HEK293 (cell line): Measurements from ENCODE around the gene CLTB.

Source experiments
- HOXA7 ChIP-seq: sonication (generic); formaldehyde crosslinking; IDR thresholded peaks from 2 replicates; pipeline ENCODE4 v1.8.1; 2022; ENCODE audit warnings: missing genetic modification reagents, borderline replicate concordance
- MYNN ChIP-seq: fragments of 450-650 bp; formaldehyde crosslinking; IDR thresholded peaks from 2 replicates; pipeline ENCODE4 v1.5.1; 2016; ENCODE audit warnings: missing biosample characterization, missing genetic modification characterization, borderline replicate concordance
- ZNF830 ChIP-seq: fragments of 450-650 bp; IDR thresholded peaks from 2 replicates; pipeline ENCODE4 v1.5.0; 2018; ENCODE audit warnings: missing biosample characterization, missing genetic modification characterization, low read depth, mild to moderate bottlenecking, moderate library complexity
- TF ChIP-seq, protein P1 (sequence below): fragments of 450-650 bp; formaldehyde crosslinking; optimal IDR thresholded peaks from 2 replicates; pipeline ENCODE3; 2016; ENCODE audit warnings: missing biosample characterization, mild to moderate bottlenecking, missing genetic modification characterization
- TF ChIP-seq, protein P2 (sequence below): fragments of 450-650 bp; formaldehyde crosslinking; IDR thresholded peaks from 2 replicates; pipeline ENCODE4 v1.5.1; 2016; ENCODE audit warnings: missing biosample characterization, missing genetic modification characterization
- TF ChIP-seq, protein P3 (sequence below): fragments of 450-650 bp; formaldehyde crosslinking; IDR thresholded peaks from 2 replicates; pipeline ENCODE4 v1.5.1; 2016; ENCODE audit warnings: missing biosample characterization, missing genetic modification characterization

DNA sequence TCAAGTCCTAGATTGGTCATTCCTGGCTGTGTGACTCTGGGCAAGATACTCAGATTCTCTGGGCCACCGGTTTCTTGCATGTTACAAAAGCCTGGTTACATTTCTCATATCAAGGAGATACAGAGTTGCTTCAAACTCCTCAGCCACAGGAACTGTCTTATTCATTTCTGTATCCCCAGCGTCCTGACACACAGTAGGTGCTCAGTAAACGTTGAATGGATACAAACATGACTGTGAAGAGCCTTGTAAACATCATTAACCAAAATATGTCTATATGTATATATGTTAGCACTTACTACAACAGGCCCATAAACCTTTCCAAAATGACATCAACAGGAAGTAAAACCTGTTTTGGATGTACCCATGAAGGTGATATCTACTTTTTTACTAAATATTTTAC is 1.6 kb downstream of the CLTB start:
- TF ChIP-seq, protein P1, sequence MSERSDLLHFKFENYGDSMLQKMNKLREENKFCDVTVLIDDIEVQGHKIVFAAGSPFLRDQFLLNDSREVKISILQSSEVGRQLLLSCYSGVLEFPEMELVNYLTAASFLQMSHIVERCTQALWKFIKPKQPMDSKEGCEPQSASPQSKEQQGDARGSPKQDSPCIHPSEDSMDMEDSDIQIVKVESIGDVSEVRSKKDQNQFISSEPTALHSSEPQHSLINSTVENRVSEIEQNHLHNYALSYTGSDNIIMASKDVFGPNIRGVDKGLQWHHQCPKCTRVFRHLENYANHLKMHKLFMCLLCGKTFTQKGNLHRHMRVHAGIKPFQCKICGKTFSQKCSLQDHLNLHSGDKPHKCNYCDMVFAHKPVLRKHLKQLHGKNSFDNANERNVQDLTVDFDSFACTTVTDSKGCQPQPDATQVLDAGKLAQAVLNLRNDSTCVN (tag by site-specific recombination), result no peak
- TF ChIP-seq, protein P2, sequence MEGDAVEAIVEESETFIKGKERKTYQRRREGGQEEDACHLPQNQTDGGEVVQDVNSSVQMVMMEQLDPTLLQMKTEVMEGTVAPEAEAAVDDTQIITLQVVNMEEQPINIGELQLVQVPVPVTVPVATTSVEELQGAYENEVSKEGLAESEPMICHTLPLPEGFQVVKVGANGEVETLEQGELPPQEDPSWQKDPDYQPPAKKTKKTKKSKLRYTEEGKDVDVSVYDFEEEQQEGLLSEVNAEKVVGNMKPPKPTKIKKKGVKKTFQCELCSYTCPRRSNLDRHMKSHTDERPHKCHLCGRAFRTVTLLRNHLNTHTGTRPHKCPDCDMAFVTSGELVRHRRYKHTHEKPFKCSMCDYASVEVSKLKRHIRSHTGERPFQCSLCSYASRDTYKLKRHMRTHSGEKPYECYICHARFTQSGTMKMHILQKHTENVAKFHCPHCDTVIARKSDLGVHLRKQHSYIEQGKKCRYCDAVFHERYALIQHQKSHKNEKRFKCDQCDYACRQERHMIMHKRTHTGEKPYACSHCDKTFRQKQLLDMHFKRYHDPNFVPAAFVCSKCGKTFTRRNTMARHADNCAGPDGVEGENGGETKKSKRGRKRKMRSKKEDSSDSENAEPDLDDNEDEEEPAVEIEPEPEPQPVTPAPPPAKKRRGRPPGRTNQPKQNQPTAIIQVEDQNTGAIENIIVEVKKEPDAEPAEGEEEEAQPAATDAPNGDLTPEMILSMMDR, result no peak
- TF ChIP-seq HOXA7 (CRISPR knock-in tag) (no peak), ZNF830 (no peak), MYNN (tag by site-specific recombination) (no peak)
- TF ChIP-seq, protein P3, sequence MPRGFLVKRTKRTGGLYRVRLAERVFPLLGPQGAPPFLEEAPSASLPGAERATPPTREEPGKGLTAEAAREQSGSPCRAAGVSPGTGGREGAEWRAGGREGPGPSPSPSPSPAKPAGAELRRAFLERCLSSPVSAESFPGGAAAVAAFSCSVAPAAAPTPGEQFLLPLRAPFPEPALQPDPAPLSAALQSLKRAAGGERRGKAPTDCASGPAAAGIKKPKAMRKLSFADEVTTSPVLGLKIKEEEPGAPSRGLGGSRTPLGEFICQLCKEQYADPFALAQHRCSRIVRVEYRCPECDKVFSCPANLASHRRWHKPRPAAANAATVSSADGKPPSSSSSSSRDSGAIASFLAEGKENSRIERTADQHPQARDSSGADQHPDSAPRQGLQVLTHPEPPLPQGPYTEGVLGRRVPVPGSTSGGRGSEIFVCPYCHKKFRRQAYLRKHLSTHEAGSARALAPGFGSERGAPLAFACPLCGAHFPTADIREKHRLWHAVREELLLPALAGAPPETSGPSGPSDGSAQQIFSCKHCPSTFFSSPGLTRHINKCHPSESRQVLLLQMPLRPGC (tag by site-specific recombination), result no peak
